22Rv1 (cell line): ENCODE measurements around the gene CYTH1.

ENCODE experiments used
- H3K27ac ChIP-seq: fragments of 450-650 bp; 2 replicates; pipeline ENCODE4 v1.5.1; 2017
- CTCF ChIP-seq: fragments of 450-650 bp; IDR thresholded peaks from 2 replicates; pipeline ENCODE4 v1.5.1; 2017; ENCODE audit warnings: mild to moderate bottlenecking
- ZFX ChIP-seq: fragments of 450-650 bp; IDR thresholded peaks from 2 replicates; pipeline ENCODE4 v1.6.1; 2017; ENCODE audit warnings: antibody characterized with exemption, borderline replicate concordance

CYTH1 gene

GRCh38 chr17:78629436-78629995, 152.6 kb downstream of the CYTH1 start:
- TF ChIP-seq CTCF (no peak), ZFX (no peak)
- no peak overlapping the region for H3K27ac ChIP-seq

GRCh38 chr17:78628547-78629435, 153.3 kb downstream of the CYTH1 start:
- no peak for TF ChIP-seq ZFX
- TF ChIP-seq CTCF = no peak
- no peak overlapping the region for H3K27ac ChIP-seq

GRCh38 chr17:78624324-78625151, 157.5 kb downstream of the CYTH1 start:
- H3K27ac ChIP-seq = no peak overlapping the region
- no peak for TF ChIP-seq ZFX
- TF ChIP-seq CTCF = no peak
